H1 (cell line): ENCODE measurements around the gene KRTAP10-8. TPM values are rescaled to one million over a fixed set of nuclear protein-coding genes. Genes with fewer than 3 reads are reported as not detected.
A peak's percentile ranks its signal among the peaks of the same experiment; 100 is the strongest.

Experiments
- CTCF ChIA-PET: fragments of 300-600 bp; sonication (Branson Sonifier 250); formaldehyde crosslinking; loops from one replicate; lab custom pipeline; 2021; ENCODE audit not compliant: partially characterized antibody; lab: Charles Lee
- POLR2A ChIA-PET: fragments of 300-600 bp; sonication (Branson Sonifier 250); formaldehyde crosslinking; loops from one replicate; lab custom pipeline; 2021; ENCODE audit warnings: inconsistent platforms; ENCODE audit not compliant: partially characterized antibody; lab: Charles Lee
- DNase-seq, 2 experiments: peaks; one replicate each; pipeline versions ENCODE4 v3.0.0 to v3.0.0-alpha.2; 2010 to 2022; ENCODE audit warnings: low spot score in 2 of 2, low read depth in 1 of 2, mixed read lengths in 1 of 2
- FAIRE-seq: peaks from 2 replicates; lab custom pipeline; 2011; peaks lifted over from hg19 to GRCh38; lab: Jason Lieb, UNC
- H2AFZ ChIP-seq: 2 replicates; pipeline ENCODE4 v1.8.1; 2012; ENCODE audit warnings: low read length, inconsistent platforms
- H2AK5ac ChIP-seq: 2 replicates; pipeline ENCODE4 v1.6.1; 2013; ENCODE audit warnings: low read depth, low read length
- H2BK120ac ChIP-seq: replicated peaks from 2 replicates; pipeline ENCODE3; 2013; ENCODE audit warnings: low read depth, low read length, inconsistent platforms
- H2BK12ac ChIP-seq: 2 replicates; pipeline ENCODE4 v1.6.1; 2013; ENCODE audit warnings: low read depth, low read length
- H2BK15ac ChIP-seq: 2 replicates; pipeline ENCODE4 v1.6.1; 2013; ENCODE audit warnings: low read length
- H2BK20ac ChIP-seq: 2 replicates; pipeline ENCODE4 v1.6.1; 2013; ENCODE audit warnings: low read length
- H2BK5ac ChIP-seq: 2 replicates; pipeline ENCODE4 v1.6.1; 2013; ENCODE audit warnings: low read depth, low read length
- H3K14ac ChIP-seq: 2 replicates; pipeline ENCODE4 v1.6.1; 2013; ENCODE audit warnings: inconsistent platforms; ENCODE audit not compliant: insufficient read length
- H3K18ac ChIP-seq: 2 replicates; pipeline ENCODE4 v1.6.1; 2013; ENCODE audit warnings: low read length; ENCODE audit errors: extremely low read depth
- H3K23ac ChIP-seq: 2 replicates; pipeline ENCODE4 v1.6.1; 2013; ENCODE audit warnings: inconsistent platforms; ENCODE audit not compliant: insufficient read length
- H3K23me2 ChIP-seq: 2 replicates; pipeline ENCODE4 v1.6.1; 2013; ENCODE audit warnings: low read depth, low read length
- H3K27ac ChIP-seq: 2 replicates; pipeline ENCODE4 v1.6.1; 2011; ENCODE audit warnings: low read depth, low read length, inconsistent platforms
- H3K27me3 ChIP-seq, 4 experiments: replicated peaks in 1 of 4; 1 replicate in 1 of 4; 2 replicates in 3 of 4; pipeline versions ENCODE4 v1.6.1 to v1.8.1; 2011 to 2013; ENCODE audit warnings: low read length in 3 of 4, mild to moderate bottlenecking in 3 of 4, inconsistent platforms in 2 of 4, mixed read lengths in 2 of 4, moderate library complexity in 1 of 4; ENCODE audit not compliant: control insufficient read depth in 3 of 4, insufficient read depth in 3 of 4; ENCODE audit errors: extremely low read depth in 1 of 4
- H3K36me3 ChIP-seq, 4 experiments: 2 replicates each; pipeline versions ENCODE4 v1.6.1 to v1.8.1; 2011 to 2013; ENCODE audit warnings: mild to moderate bottlenecking in 4 of 4, low read length in 3 of 4, moderate library complexity in 2 of 4, control low read depth in 1 of 4, inconsistent platforms in 1 of 4; ENCODE audit not compliant: insufficient read depth in 4 of 4, control insufficient read depth in 2 of 4
- H3K4ac ChIP-seq: replicated peaks from 2 replicates; pipeline ENCODE3; 2013; ENCODE audit warnings: low read length, low read depth, mixed read lengths, inconsistent platforms; ENCODE audit not compliant: insufficient read length
- H3K4me1 ChIP-seq, 4 experiments: replicated peaks in 1 of 4; 1 replicate in 1 of 4; 2 replicates in 3 of 4; pipeline versions ENCODE4 v1.6.1 to v1.8.1; 2011 to 2013; ENCODE audit warnings: low read length in 3 of 4, inconsistent platforms in 2 of 4, mixed read lengths in 1 of 4; ENCODE audit not compliant: insufficient read depth in 4 of 4, control insufficient read depth in 3 of 4
- H3K4me2 ChIP-seq, 2 experiments: 2 replicates each; pipeline versions ENCODE4 v1.6.1 to v1.8.1; 2011 to 2013; ENCODE audit warnings: low read depth in 2 of 2, low read length in 2 of 2, control low read depth in 1 of 2, inconsistent platforms in 1 of 2, mild to moderate bottlenecking in 1 of 2; ENCODE audit not compliant: insufficient read depth in 1 of 2
- H3K4me3 ChIP-seq, 4 experiments: fragments of 200-600, 300-600 bp in 1 of 4; sonication (generic), shearing (Covaris generic), sonication (Bioruptor Twin) in 1 of 4; 2 replicates each; pipeline versions ENCODE4 v1.5.1 to v1.8.1; 2011 to 2016; ENCODE audit warnings: low read length in 4 of 4, low read depth in 3 of 4, control low read depth in 2 of 4, inconsistent platforms in 2 of 4, mild to moderate bottlenecking in 2 of 4, mixed read lengths in 1 of 4, moderate library complexity in 1 of 4; ENCODE audit not compliant: insufficient read depth in 2 of 4; ENCODE audit errors: extremely low read depth in 1 of 4
- H3K56ac ChIP-seq: replicated peaks from 2 replicates; pipeline ENCODE3; 2013; ENCODE audit warnings: low read depth, mild to moderate bottlenecking, mixed read lengths, low read length, inconsistent platforms; ENCODE audit not compliant: insufficient read length
- H3K79me1 ChIP-seq: 2 replicates; pipeline ENCODE4 v1.6.1; 2013; ENCODE audit warnings: low read depth, low read length, control low read depth
- H3K79me2 ChIP-seq, 2 experiments: 2 replicates each; pipeline versions ENCODE4 v1.6.1 to v1.8.1; 2012 to 2013; ENCODE audit warnings: low read length in 2 of 2, mild to moderate bottlenecking in 2 of 2, inconsistent platforms in 1 of 2; ENCODE audit not compliant: insufficient read depth in 2 of 2, control insufficient read depth in 1 of 2
- H3K9ac ChIP-seq, 4 experiments: replicated peaks in 1 of 4; 1 replicate in 1 of 4; 2 replicates in 3 of 4; pipeline versions ENCODE4 v1.6.1 to v1.8.1; 2011 to 2013; ENCODE audit warnings: low read depth in 3 of 4, low read length in 3 of 4, control low read depth in 2 of 4, mild to moderate bottlenecking in 2 of 4, moderate library complexity in 2 of 4, inconsistent platforms in 1 of 4; ENCODE audit errors: extremely low read depth in 1 of 4
- H3K9me3 ChIP-seq, 2 experiments: 2 replicates each; pipeline versions ENCODE4 v1.6.1 to v1.8.1; 2012 to 2013; ENCODE audit warnings: mild to moderate bottlenecking in 2 of 2, moderate library complexity in 2 of 2, control low read depth in 1 of 2, inconsistent platforms in 1 of 2, low read depth in 1 of 2, low read length in 1 of 2, mixed read lengths in 1 of 2; ENCODE audit not compliant: insufficient read depth in 2 of 2
- H4K20me1 ChIP-seq, 2 experiments: replicated peaks in 1 of 2; 2 replicates each; pipeline versions ENCODE3 to v1.8.1; 2011 to 2013; ENCODE audit warnings: inconsistent platforms in 2 of 2, low read length in 2 of 2, mild to moderate bottlenecking in 1 of 2; ENCODE audit not compliant: insufficient read depth in 2 of 2, control insufficient read depth in 1 of 2
- H4K5ac ChIP-seq: 2 replicates; pipeline ENCODE4 v1.6.1; 2013; ENCODE audit warnings: low read length, low read depth, mixed read lengths, inconsistent platforms; ENCODE audit not compliant: insufficient read length
- H4K8ac ChIP-seq: 2 replicates; pipeline ENCODE4 v1.8.0; 2013; ENCODE audit warnings: mild to moderate bottlenecking, moderate library complexity, low read length, inconsistent platforms; ENCODE audit not compliant: insufficient read depth; ENCODE audit errors: extremely low read depth
- H4K91ac ChIP-seq: replicated peaks from 2 replicates; pipeline ENCODE3; 2013; ENCODE audit warnings: low read length, mixed read lengths, inconsistent platforms; ENCODE audit not compliant: insufficient read length
- E2F6 ChIP-seq: IDR thresholded peaks from 2 replicates; pipeline ENCODE4 v1.6.1; 2012; ENCODE audit warnings: inconsistent platforms
- EGR1 ChIP-seq: IDR thresholded peaks from 2 replicates; pipeline ENCODE4 v1.6.1; 2011; ENCODE audit warnings: low read depth, low read length, borderline replicate concordance
- FOSL1 ChIP-seq: IDR thresholded peaks from 2 replicates; pipeline ENCODE4 v1.6.1; 2011; ENCODE audit warnings: mild to moderate bottlenecking, low read depth, low read length, moderate library complexity; ENCODE audit not compliant: insufficient read depth
- HDAC2 ChIP-seq, 2 experiments: fragments of 300-600 bp in 1 of 2; sonication (generic) in 1 of 2; IDR thresholded peaks; 2 replicates each; pipeline ENCODE4 v1.6.1; 2011 to 2012; ENCODE audit warnings: low read depth in 2 of 2, low read length in 2 of 2, mild to moderate bottlenecking in 2 of 2, moderate library complexity in 2 of 2, borderline replicate concordance in 1 of 2, inconsistent platforms in 1 of 2
- JUN ChIP-seq: IDR thresholded peaks from 2 replicates; pipeline ENCODE4 v1.6.1; 2011; ENCODE audit warnings: low read depth, mild to moderate bottlenecking, improper control_type of control experiment, low read length
- POLR2A ChIP-seq, 2 experiments: IDR thresholded peaks; 1 replicate in 1 of 2; 2 replicates in 1 of 2; pipeline ENCODE4 v1.6.1; 2011; ENCODE audit warnings: low read depth in 2 of 2, low read length in 2 of 2, mild to moderate bottlenecking in 2 of 2; ENCODE audit errors: control extremely low read depth in 1 of 2
- POLR2AphosphoS5 ChIP-seq: IDR thresholded peaks from 2 replicates; pipeline ENCODE4 v1.6.1; 2011; ENCODE audit warnings: low read depth, low read length
- POU5F1 ChIP-seq: IDR thresholded peaks from 2 replicates; pipeline ENCODE4 v1.6.1; 2011; ENCODE audit warnings: low read depth, mild to moderate bottlenecking, low read length, moderate library complexity
- RAD21 ChIP-seq, 2 experiments: IDR thresholded peaks in 1 of 2; conservative IDR thresholded peaks in 1 of 2; 2 replicates each; pipeline ENCODE4 v1.6.1; 2011; ENCODE audit warnings: low read depth in 2 of 2, low read length in 2 of 2, improper control_type of control experiment in 1 of 2, inconsistent platforms in 1 of 2, mild to moderate bottlenecking in 1 of 2, moderate library complexity in 1 of 2
- SIX5 ChIP-seq: IDR thresholded peaks from 2 replicates; pipeline ENCODE4 v1.6.1; 2011; ENCODE audit warnings: mild to moderate bottlenecking, low read depth, low read length
- SRF ChIP-seq: IDR thresholded peaks from 2 replicates; pipeline ENCODE4 v1.6.1; 2011; ENCODE audit warnings: mild to moderate bottlenecking, low read depth, low read length, moderate library complexity
- YY1 ChIP-seq: IDR thresholded peaks from 2 replicates; pipeline ENCODE4 v1.6.1; 2011; ENCODE audit warnings: low read depth, mild to moderate bottlenecking, low read length
- WGBS, 2 experiments: shearing (Covaris generic) in 1 of 2; methylation state at CpG; one replicate each; pipeline versions ENCODE4 v1.1.6 to v1.1.7; 2013 to 2015; ENCODE audit warnings: low lambda C conversion rate in 2 of 2, mixed read lengths in 2 of 2, inconsistent platforms in 1 of 2, low coverage in 1 of 2, missing lambda C conversion rate in 1 of 2; ENCODE audit not compliant: insufficient replicate concordance in 2 of 2, insufficient coverage in 1 of 2, insufficient read length in 1 of 2; ENCODE audit errors: extremely low coverage in 1 of 2, missing lambda C conversion rate in 1 of 2; 5-methylcytosine and 5-hydroxymethylcytosine counted together
- polyA plus RNA-seq, 7 experiments: library from polyadenylated mRNA; depleted of rRNA in 3 of 7; stranded (reverse) in 5 of 7; unstranded in 2 of 7; fragments of >200 nt in 5 of 7; fragments of 200-250 nt in 2 of 7; gene quantifications; 1 replicate in 5 of 7; 2 replicates in 1 of 7; 4 replicates in 1 of 7; pipeline versions ENCODE4 v1.2.1 to v1.2.3, GENCODE V29; 2011 to 2013; ENCODE audit warnings: missing spikeins in 2 of 7, mixed read lengths in 2 of 7
- total RNA-seq: library from RNA; stranded (reverse); fragmentation: NEBNext Ultra II Directional; extraction: Animal tissue kit (Norgen Biotek cat#: 25700); gene quantifications from 2 replicates; pipeline ENCODE4 v1.2.1, GENCODE V29; 2021

The KRTAP10-8 gene
- total and polyA plus RNA-seq, 2 of the 8 experiments (the other 6 are each of a cell fraction or from before 2014, with no cell fraction given) = not detected

GRCh38 chr21:44648557-44649311 is 36.9 kb downstream of the KRTAP10-8 start:
- DNase-seq = no peak
- H3K4me3 ChIP-seq = no peak overlapping the region
- H4K5ac ChIP-seq = no peak overlapping the region
- H3K27ac ChIP-seq = no peak overlapping the region
- H2BK12ac ChIP-seq = peak overlapping the region; percentile 80; the same call in 1 of the 2 replicates
- no peaks in the 10 kb centered on the region for H4K20me1 ChIP-seq
- no peak overlapping the region for H2BK20ac ChIP-seq
- no peak overlapping the region for H2BK120ac ChIP-seq
- peak overlapping the region; percentile 32; the same call in 1 of the 2 replicates for H3K18ac ChIP-seq
- H2AK5ac ChIP-seq = no peak overlapping the region
- peak overlapping the region; percentile 18; the same call in 1 of the 2 replicates for H4K8ac ChIP-seq
- H4K91ac ChIP-seq = no peak overlapping the region
- POLR2A ChIA-PET = no interaction called here
- no peak overlapping the region for H3K14ac ChIP-seq
- peaks cover 0 to 14% (median 4%) of the 10 kb centered on the region in 4 experiments; a peak in 3 of 7 replicates for H3K4me1 ChIP-seq
- H3K9me3 ChIP-seq = peaks cover 0 to 3% of the 10 kb centered on the region in 2 experiments; a peak in 3 of 4 replicates
- 0 out of 2 replicates have a peak overlapping the region, but pooled peaks have one; percentile 16 for H2BK15ac ChIP-seq
- no peak overlapping the region for H3K23ac ChIP-seq
- no peaks in the 10 kb centered on the region for H3K36me3 ChIP-seq
- H2BK5ac ChIP-seq = no peak overlapping the region
- no peak overlapping the region for H2AFZ ChIP-seq
- H3K9ac ChIP-seq = no peak overlapping the region
- no peak overlapping the region for H3K56ac ChIP-seq
- H3K79me2 ChIP-seq = no peaks in the 10 kb centered on the region
- no peaks in the 10 kb centered on the region; the same call in 1 of the 2 replicates for H3K79me1 ChIP-seq
- H3K4me2 ChIP-seq = no peak overlapping the region
- 93% methylated on average over 33 of the region's 33 CpGs; no CpG with 5 or more reads in 1 of the 2 experiments for WGBS, 2 experiments
- H3K4ac ChIP-seq = no peak overlapping the region
- no peaks in the 10 kb centered on the region for H3K23me2 ChIP-seq
- peaks cover 0 to 2% (median 0%) of the 10 kb centered on the region in 4 experiments; a peak in 1 of 7 replicates for H3K27me3 ChIP-seq
- no peak for FAIRE-seq
- CTCF ChIA-PET = interaction anchor here (0.8 to 2.1 kb wide), 4 partner anchors 17 to 151 kb away, joined by 3 to 8 read pairs (median 4); no protein-coding TSS in a partner anchor
- TF ChIP-seq SRF = no peak
- TF ChIP-seq POLR2AphosphoS5 = no peak
- TF ChIP-seq EGR1 = no peak
- TF ChIP-seq RAD21 (IDR thresholded peaks at IDR 0.05 in 1 of 2, conservative IDR thresholded peaks at IDR 0.05 in 1 of 2; ENCODE audit: low read depth in 2 of 2, low read length in 2 of 2) = no peak
- TF ChIP-seq SIX5 = no peak
- TF ChIP-seq JUN = no peak
- no peak for TF ChIP-seq YY1
- TF ChIP-seq HDAC2 (IDR thresholded peaks at IDR 0.05; ENCODE audit: borderline replicate concordance in 1 of 2, low read depth in 2 of 2, low read length in 2 of 2) = no peak
- no peak for TF ChIP-seq POU5F1
- TF ChIP-seq FOSL1 = no peak
- no peak for TF ChIP-seq E2F6
- no peak for TF ChIP-seq POLR2A (IDR thresholded peaks at IDR 0.05; ENCODE audit: control extremely low read depth in 1 of 2, low read depth in 2 of 2, low read length in 2 of 2)
